Measurements from ENCODE around the gene SPEM3. TPM values are rescaled to one million over a fixed set of nuclear protein-coding genes. Genes with fewer than 3 reads are reported as not detected.

SPEM3 gene
- total RNA-seq = not detected in 2 replicates

DNA sequence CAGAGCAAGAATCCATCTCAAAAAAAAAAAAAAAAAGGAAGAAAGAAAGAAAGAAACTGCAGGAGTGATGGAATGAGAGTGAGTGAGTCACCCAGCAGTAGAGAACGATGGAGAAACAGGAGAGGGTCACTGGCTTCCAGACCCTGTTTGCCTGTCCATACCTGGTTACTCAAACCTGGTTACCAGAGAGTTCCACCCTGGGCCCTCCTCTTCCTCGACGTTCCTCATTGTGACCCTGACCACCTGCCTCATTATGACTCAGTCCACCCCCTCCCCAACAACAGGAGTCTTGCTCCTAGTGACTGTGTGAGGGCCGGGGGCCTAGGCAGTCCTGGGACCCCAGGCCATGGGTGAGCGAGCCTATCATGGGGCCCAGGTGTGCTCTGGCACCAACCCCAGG lies at the start of gene SPEM3:
SPEM3 (plus strand) TSS at position 301 of the 400 bp plus-strand sequence; CDS start at position 347, 46 bp downstream.

DNA sequence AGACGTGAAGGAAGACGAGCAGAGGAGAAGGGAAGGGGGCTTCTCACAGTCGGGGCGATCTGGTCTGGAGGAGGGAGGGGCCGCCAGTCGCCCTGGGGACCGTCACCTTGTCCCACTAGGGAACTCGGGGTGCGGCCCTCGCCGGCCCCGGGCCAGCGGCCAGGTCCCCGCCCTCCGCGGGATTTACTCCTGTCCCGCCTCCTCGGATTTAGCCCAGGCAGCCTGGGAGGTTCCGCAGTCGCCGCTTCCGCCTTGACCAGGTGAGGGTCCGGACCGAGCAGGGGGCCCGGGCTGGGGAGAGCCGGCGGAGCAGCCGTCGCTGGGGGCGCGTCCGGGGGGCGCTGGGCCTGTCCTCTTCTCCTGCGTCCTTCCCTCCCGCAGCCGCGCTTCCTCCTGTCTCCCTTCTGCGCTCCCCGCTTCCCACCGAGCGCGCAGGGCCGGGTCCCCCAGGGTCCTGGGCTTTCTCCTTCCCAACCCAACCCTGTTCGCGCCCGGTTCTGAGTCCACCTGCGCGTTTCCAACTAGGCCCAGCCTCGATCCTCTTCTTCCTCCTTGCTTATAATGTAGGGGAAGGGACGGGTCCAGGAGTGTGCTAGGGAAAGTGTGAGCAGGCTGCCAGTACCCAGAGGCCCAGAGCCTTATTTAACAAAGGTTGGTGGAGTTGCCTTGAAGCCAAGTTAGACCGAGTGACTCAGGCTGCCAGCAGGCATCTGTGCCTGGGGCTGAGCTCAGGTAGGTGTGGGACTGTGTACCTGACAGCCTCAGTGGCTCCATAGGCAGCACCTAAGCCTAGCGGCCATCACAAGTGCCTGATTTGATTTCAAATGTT lies 47.6 kb upstream of the SPEM3 start, which contains the start of gene TNK1:
TNK1 (plus strand) TSS at position 235 of the 829 bp plus-strand sequence. CDS start 1,838 bp downstream, outside the sequence.

DNA sequence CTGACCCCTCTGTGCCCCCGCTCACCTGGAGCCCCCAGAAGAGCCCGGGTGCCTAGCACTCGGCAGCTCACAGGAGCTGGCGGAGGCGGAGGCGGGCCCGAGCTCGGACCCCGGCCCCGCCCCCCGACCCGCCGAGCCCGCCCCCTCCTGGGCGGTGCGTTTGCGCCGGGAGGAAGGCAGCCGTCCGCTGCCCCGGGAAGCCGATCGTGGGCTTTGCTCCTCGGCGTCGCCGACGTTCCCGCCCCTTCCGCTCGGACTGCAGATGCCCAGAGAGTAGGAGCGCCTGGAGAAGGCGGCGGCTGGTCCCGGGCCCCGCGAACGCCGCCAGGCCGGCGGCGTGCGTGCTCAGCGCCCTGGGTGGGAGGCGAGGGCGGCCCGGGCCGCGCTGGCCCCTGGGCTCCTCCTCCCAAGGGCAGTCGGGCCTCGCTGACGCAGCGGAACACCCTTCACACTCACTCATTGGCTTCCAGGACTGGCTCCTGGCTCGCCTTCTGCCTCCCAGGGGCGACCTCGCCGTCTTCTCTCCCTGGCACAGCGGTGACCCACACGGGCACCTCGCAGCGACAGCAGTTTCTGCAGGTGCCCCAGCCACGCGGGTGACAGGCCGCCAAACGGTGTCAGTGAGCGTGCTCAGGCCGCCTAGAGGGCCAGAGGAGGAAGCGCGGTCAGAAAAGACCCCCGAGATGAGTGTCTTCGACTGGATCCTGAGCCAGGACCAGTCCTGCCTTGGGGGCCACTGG lies 34.0 kb upstream of the SPEM3 start, which contains the start of gene PLSCR3:
PLSCR3 (minus strand) TSS at position 74 of the 740 bp plus-strand sequence. CDS start 415 bp downstream, outside the sequence.

DNA sequence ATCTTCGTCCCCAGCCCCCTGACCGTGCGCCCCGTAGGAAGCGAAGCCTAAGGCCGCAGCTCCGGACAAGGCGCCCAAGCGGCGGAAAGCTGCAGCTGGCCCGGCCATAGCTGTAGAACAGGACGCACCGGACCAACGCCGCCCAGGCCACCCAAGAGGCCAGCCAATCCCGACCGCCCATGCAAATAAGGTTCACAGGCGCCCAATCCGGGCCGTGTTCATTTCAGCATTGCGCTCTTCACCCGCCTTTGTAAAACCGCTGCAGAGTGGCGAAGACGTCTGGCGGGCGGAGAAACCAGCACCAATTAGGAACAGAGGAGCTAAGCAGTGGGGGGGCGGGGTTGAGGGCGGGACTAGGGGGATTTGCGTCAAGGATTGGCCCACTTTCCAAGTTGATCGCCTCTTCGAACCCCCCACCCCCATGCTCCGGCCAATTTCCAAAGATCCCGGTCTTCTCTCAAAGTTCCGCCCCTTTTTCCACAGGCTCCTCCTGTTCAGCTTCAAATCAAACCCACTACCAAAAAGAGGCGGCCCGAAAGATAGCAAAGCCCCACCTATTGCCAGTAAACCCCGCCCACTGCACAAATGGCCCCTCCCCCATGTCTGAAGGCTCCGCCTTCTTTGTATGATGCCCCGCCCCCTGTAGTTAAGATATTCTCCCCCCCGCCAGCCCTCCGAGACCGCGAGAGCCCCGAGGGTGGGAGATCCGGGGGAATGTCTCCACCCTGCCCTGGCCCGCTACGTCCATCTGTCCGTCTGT lies 24.5 kb upstream of the SPEM3 start, which contains the start of gene TMEM256:
TMEM256 (minus strand) TSS at position 121 of the 760 bp plus-strand sequence; CDS start at position 108, 13 bp downstream.

DNA sequence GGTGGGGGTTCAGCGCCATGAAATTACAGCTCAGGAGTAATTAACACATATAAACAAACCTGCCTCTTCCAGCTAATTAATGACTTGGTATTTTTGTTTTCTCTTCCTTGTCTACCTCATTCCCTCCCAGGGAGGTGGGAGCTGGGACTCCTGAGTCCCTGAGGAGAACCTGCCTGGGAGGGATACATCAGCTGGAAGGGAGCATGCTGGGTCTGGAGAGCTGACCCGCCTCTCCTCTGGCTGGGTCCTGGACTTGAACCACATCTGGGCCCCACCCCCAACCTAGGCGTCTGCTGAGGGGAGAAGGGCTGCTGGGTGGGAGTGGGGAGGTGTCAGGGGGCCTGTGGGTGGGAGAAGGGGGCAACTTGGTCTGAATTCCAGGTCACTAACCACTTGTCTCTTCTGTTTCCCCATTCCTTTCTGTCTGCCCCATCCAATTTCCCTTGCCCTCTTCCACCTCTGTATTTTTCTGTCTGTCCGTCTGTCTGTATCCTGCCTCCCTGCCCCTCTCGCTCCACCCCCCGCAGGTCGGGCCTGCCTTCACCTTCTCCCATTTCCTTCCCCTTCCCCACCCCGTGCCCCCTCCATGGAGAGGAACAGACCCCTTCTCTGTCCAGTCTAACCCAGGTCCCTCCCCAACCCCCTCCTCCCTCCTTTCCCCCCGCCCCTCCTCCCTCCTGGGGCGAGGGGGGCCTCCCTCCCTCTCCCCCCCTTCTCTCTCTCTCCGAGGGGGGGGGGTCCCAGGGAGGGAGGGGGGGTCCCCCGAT lies 21.0 kb upstream of the SPEM3 start, which contains the start of gene NLGN2:
NLGN2 (plus strand) TSS at position 361 of the 767 bp plus-strand sequence. CDS start 411 bp downstream, outside the sequence.

DNA sequence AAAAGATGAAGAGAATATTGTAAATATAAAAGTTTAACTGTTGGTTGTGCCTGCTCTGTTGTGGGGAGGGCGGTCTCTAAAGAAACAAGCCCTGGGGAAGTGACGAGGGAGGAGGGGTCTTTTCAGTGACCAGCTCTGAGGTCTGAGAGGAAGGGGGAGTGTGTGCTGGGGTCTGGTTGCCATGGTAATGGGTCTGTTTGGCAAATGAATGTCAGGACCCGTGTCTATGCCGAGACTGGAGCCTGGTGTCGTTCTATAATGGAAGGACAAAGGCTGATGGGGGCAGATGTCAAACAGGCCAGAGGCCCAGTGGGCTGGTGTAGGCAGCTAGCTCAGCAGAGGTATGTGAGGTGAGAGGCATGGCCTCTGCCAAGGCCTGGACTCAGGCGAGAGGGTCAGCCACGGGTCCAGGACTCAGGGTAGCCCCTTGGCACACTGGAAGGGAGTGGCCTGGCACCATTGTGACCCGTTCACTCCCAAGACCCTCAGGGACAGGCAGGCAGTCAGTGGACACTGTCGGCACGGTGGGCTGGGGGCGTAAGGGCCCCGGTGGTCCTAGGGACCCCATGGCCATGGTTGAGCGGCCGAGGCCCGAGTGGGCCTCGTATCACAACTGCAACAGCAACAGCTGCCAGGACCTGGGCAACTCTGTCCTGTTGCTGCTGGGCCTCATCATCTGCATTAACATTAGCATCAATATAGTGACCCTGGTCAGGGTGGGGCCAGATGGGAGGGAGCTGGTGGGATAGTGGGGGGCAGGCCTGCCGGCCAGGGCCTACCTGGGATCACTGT lies 8.6 kb upstream of the SPEM3 start, which contains the start of gene SPEM1:
SPEM1 (plus strand) TSS at position 506 of the 792 bp plus-strand sequence; CDS start at position 567, 61 bp downstream.

DNA sequence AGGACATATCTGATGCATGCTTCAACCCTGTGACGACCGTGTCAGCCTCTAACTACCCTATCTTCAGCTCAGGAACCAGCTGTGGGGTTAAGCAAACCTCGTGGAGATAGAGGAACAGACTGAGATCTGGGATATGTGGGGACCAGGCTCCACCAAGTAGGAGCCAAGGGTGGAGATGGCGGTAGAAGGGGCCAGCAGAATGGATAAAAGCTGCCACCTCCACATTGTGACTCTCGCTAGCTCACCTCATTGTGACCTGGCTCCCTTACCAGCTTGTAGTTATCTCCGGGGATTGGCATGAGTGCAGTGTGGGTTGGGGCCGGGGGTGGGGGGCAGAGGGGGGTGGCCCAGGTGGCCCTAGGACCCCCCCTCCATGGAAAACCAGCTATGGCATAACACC lies 3.3 kb upstream of the SPEM3 start, which contains the start of gene SPEM2:
SPEM2 (plus strand) TSS at position 301 of the 400 bp plus-strand sequence; CDS start at position 374, 73 bp downstream.

DNA sequence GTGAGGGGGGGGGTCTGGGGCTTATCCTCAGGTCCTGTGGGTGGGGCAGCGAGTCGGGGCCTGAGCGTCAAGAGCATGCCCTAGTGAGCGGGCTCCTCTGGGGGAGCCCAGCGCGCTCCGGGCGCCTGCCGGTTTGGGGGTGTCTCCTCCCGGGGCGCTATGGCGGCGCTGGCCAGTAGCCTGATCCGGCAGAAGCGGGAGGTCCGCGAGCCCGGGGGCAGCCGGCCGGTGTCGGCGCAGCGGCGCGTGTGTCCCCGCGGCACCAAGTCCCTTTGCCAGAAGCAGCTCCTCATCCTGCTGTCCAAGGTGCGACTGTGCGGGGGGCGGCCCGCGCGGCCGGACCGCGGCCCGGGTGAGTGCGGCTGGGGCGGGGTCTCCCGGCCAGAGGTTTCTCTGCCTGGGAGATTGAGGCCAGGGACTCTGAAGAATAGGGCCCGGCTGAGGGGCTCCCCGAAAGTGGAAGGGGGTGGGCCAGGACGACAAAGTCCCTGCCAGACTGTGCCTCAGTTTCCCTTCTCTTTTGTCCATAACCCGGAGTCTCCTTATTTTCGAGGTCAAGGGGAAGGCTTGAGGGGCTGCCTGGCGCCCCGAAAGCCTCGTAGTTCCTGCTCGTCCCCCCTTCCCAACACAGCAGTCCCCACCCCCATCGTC lies 10.9 kb downstream of the SPEM3 start, which contains the start of gene FGF11:
FGF11 (plus strand) TSS at position 51 of the 651 bp plus-strand sequence; CDS start at position 160, 109 bp downstream.

DNA sequence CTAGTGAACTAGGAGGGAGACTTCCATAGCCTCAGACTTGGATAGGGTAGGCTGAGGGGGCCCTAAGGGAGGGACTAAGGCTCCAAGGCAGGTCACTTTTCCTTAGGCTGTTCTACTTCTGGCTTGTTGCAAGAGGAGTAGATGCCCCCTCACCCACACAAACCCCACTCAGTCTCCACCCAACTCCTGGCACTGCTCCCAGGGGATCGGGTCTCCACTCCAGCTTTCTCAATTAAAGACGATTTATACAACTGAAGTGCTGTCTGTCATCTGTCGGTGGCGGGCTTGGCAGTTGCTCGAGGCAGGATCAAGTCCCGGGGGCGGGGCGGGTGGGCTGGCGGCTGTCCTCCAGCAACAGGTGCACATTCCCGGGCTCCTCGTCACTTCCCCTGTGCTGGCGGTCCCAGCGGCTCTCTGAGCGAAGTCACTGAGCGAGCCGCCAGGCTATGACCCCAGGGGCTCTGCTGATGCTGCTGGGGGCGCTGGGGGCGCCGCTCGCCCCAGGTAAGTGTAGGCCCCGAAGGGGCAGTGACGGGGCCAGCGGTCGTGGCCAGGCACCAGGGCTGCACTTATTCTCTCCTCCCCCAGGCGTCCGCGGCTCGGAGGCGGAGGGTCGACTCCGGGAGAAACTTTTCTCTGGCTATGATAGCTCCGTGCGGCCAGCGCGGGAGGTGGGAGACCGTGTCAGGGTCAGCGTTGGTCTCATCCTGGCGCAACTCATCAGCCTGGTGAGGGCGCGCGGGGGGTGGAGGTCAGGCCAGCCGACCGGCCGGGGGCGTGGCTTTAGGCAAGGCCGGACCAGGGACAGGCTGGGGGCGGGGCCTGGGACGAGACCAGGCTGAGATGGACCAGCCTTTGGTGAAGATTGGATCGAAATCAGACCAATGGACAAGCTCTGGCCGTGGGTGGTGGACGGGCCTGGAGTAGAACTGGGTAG lies 16.3 kb downstream of the SPEM3 start, which contains the start of gene CHRNB1:
CHRNB1 (plus strand) TSS at position 380 of the 937 bp plus-strand sequence; CDS start at position 447, 67 bp downstream.

DNA sequence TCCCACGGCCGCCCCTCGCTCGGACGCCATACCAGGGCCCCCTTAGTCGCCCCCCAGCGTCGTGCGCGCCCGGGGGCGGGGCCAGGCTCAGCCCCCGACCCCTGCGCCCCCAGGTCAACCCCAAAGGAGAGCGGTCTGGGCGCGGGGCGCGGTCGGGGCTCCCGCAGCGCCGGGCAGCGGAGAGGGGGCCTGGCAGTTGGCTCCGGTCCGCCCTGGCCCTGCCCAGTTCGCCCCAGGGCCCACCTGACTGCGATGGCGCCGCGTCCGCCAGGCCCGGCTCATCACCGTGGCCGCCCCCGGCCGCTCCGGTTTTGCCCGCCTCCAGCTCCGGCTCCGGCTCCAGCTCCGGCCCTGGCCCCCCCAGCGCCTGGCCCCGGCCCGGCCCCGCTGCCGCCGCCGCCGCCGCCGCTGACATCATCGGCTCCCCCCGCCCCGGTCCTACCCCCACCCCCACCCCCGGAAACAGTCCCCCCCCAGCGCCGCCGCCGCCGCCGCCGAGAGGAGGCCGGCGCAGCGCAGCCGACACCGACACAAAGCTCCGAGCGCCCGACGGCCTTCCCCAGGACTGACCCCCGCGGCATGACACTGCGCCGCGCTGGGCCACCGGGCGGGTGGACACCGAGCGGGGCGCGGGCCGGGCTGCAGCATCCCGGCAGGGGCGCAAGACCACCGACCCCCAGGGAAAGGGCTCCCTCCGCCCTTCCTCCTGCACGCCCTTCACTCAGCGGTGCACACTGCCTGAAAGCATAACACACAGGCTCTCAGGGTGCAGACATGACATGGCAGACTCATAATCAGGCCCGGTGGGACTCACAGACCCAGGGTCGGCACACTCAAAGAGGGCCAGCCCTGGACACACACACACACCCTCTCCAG lies 50.8 kb downstream of the SPEM3 start, which contains the start of gene ZBTB4:
ZBTB4 (minus strand) TSS at position 419 of the 876 bp plus-strand sequence. CDS start 12,830 bp downstream, outside the sequence.

DNA sequence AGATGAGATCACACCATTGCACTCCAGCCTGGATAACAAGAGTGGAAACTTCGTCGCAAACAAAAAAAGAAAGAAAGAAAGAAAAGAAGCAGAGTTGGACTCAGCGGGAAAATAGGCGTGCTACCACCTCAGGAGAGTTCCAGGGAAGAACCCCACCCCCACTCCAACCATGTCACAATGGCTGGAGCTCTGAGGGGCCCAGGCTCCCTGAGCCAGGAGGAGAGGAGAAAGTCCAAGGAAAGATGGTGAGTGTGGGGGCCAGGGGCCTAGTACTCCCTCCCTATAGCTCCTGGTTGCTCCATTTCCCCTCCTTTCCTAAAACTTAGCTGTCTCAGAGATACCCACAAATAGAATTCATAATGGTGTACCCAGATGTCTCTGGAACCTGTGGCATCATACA lies 52.6 kb downstream of the SPEM3 start, which contains the start of gene SLC35G6:
SLC35G6 (plus strand) TSS at position 172 of the 400 bp plus-strand sequence; CDS start at position 243, 71 bp downstream.

Other genes with a start within 250 kb of the SPEM3 start
- 0.24 and 0.25 TPM in 2 replicates for gene ASGR1, start 249.5 kb upstream of the SPEM3 start, total RNA-seq
- 17.7 and 21.6 TPM in 2 replicates for gene DLG4, start 209.0 kb upstream of the SPEM3 start, total RNA-seq
- 281 and 473 TPM in 2 replicates for gene ACADVL, start 208.9 kb upstream of the SPEM3 start, total RNA-seq
- 31.5 and 44.1 TPM in 2 replicates for gene DVL2, start 194.3 kb upstream of the SPEM3 start, total RNA-seq
- gene PHF23, start 189.4 kb upstream of the SPEM3 start, total RNA-seq = 38.6 and 48.0 TPM in 2 replicates
- gene GABARAP, start 186.4 kb upstream of the SPEM3 start, total RNA-seq = 318 and 677 TPM in 2 replicates
- 78.3 and 99.5 TPM in 2 replicates for gene CTDNEP1, start 177.1 kb upstream of the SPEM3 start, total RNA-seq
- 30.1 and 41.1 TPM in 2 replicates for gene ELP5, start 176.6 kb upstream of the SPEM3 start, total RNA-seq
- gene CLDN7, start 166.4 kb upstream of the SPEM3 start, total RNA-seq = 2.0 TPM in 1 of 2 replicates, not detected in the other
- 0.05 TPM in 1 of 2 replicates, not detected in the other for gene SLC2A4, start 147.1 kb upstream of the SPEM3 start, total RNA-seq
- 0.06 TPM in 1 of 2 replicates, not detected in the other for gene YBX2, start 134.2 kb upstream of the SPEM3 start, total RNA-seq
- gene EIF5A, start 121.2 kb upstream of the SPEM3 start, total RNA-seq = 259 and 332 TPM in 2 replicates
- gene GPS2, start 113.5 kb upstream of the SPEM3 start, total RNA-seq = 29.9 and 34.0 TPM in 2 replicates
- gene NEURL4, start 99.5 kb upstream of the SPEM3 start, total RNA-seq = 6.4 and 12.7 TPM in 2 replicates
- gene ACAP1, start 92.3 kb upstream of the SPEM3 start, total RNA-seq = 0.73 TPM in 1 of 2 replicates, not detected in the other
- gene KCTD11, start 76.7 kb upstream of the SPEM3 start, total RNA-seq = 11.9 and 14.6 TPM in 2 replicates
- gene TMEM95, start 73.7 kb upstream of the SPEM3 start, total RNA-seq = not detected in 2 replicates
- 0.05 TPM in 1 of 2 replicates, not detected in the other for gene TNK1, start 47.8 kb upstream of the SPEM3 start, total RNA-seq
- 48.7 and 57.0 TPM in 2 replicates for gene PLSCR3, start 34.3 kb upstream of the SPEM3 start, total RNA-seq
- 42.9 and 68.5 TPM in 2 replicates for gene TMEM256, start 24.8 kb upstream of the SPEM3 start, total RNA-seq
- 20.6 and 23.5 TPM in 2 replicates for gene NLGN2, start 21.0 kb upstream of the SPEM3 start, total RNA-seq
- not detected in 2 replicates for gene SPEM1, start 8.5 kb upstream of the SPEM3 start, total RNA-seq
- not detected in 2 replicates for gene SPEM2, start 3.2 kb upstream of the SPEM3 start, total RNA-seq
- gene TMEM102, start 6.6 kb downstream of the SPEM3 start, total RNA-seq = 0.62 and 2.1 TPM in 2 replicates
- 1.1 and 1.2 TPM in 2 replicates for gene FGF11, start 10.7 kb downstream of the SPEM3 start, total RNA-seq
- gene CHRNB1, start 16.2 kb downstream of the SPEM3 start, total RNA-seq = 2.5 and 4.8 TPM in 2 replicates
- gene ZBTB4, start 50.8 kb downstream of the SPEM3 start, total RNA-seq = 25.5 and 32.9 TPM in 2 replicates
- not detected in 2 replicates for gene SLC35G6, start 52.6 kb downstream of the SPEM3 start, total RNA-seq
- gene POLR2A, start 55.5 kb downstream of the SPEM3 start, total RNA-seq = 67.3 and 74.0 TPM in 2 replicates
- 14.6 and 15.0 TPM in 2 replicates for gene TNFSF12, start 120.2 kb downstream of the SPEM3 start, total RNA-seq
- gene TNFSF13, start 129.9 kb downstream of the SPEM3 start, total RNA-seq = 3.2 and 8.0 TPM in 2 replicates
- 30.5 and 32.1 TPM in 2 replicates for gene SENP3, start 133.1 kb downstream of the SPEM3 start, total RNA-seq
- 25.7 and 31.7 TPM in 2 replicates for gene CD68, start 150.8 kb downstream of the SPEM3 start, total RNA-seq
- 62.5 and 77.8 TPM in 2 replicates for gene MPDU1, start 155.0 kb downstream of the SPEM3 start, total RNA-seq
- gene SOX15, start 161.2 kb downstream of the SPEM3 start, total RNA-seq = 0.20 and 0.25 TPM in 2 replicates
- 20.4 and 24.7 TPM in 2 replicates for gene FXR2, start 186.0 kb downstream of the SPEM3 start, total RNA-seq
- 131 and 141 TPM in 2 replicates for gene SAT2, start 199.0 kb downstream of the SPEM3 start, total RNA-seq
- 0.81 and 0.83 TPM in 2 replicates for gene SHBG, start 201.3 kb downstream of the SPEM3 start, total RNA-seq
- gene ATP1B2, start 222.1 kb downstream of the SPEM3 start, total RNA-seq = 0.10 and 0.12 TPM in 2 replicates

All from cardiac ventricle fibroblast (primary cell).